ENCODE measurements around the gene MRPS2. TPM values are rescaled to one million over a fixed set of nuclear protein-coding genes. Genes with fewer than 3 reads are reported as not detected.

Gene MRPS2
- total RNA-seq, 1 experiment from 2014 or later = 81.0 TPM

DNA sequence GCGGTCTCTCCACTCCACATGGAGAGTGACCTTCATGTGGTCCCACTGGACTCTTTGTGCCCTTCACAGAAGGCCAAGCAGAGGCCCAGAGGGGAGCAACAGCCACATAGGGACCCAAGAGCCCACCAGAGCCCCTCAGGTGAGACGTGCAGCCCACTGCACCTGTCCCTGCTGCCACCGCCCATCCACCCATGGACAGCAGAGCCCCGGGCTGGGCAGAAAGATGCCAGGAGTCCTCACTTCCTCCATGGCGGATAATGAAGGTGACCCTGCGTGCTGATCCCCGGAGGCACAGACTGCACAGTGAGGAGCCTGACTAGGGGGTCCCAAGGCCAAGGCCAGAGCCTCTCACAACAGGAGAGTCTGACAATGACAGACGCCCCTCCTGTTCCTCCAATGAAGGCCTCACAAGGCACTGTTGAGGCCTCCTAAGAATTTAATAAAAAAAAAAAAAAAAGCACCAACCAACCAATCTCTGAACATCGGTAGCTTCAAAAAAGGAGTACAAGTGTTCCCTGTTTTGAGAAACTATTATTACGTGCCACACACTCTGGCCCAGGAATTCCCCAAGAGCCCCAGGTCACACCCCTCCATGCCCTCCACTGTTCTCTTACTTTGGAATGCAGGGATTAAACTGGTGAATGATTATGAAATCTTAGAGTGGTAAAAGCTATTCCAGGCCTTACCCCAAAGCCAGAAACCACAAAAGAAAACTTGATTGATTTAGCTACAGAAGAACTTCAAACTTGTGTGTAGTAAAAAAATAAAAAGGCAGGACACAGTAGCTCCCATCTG lies 23.7 kb upstream of the MRPS2 start:
- DNase-seq = no peak
- no peak overlapping the region for H2BK20ac ChIP-seq (ENCODE audit: low read depth, low read length, poor library complexity, severe bottlenecking)
- H4K8ac ChIP-seq (replicated peaks; ENCODE audit: insufficient read length, low read depth, low read length) = no peak overlapping the region
- H3T11ph ChIP-seq (ENCODE audit: low read length) = no peak overlapping the region
- H3K4me1 Mint-ChIP-seq = peaks cover 11 to 22% of the 10 kb centered on the region in 2 experiments
- no peak overlapping the region for H2BK15ac ChIP-seq (ENCODE audit: low read depth, low read length)
- H2BK12ac ChIP-seq (ENCODE audit: insufficient read length, low read depth, low read length) = no peak overlapping the region
- no peak for TF ChIP-seq CTCF (conservative IDR thresholded peaks at IDR 0.05)
- H2AFZ ChIP-seq (ENCODE audit: low read length) = no peak overlapping the region
- H3K27me3 ChIP-seq (ENCODE audit: insufficient read depth, low read length) = no peaks in the 10 kb centered on the region
- no peak overlapping the region for H4K91ac ChIP-seq (ENCODE audit: insufficient read length, low read depth, low read length)
- WGBS (ENCODE audit: extremely low coverage, insufficient read length, low lambda C conversion rate) = no CpG with 5 or more reads among the region's 10 CpGs
- peaks cover 2% of the 10 kb centered on the region; the same call in 1 of the 2 replicates for H3K4me1 ChIP-seq (ENCODE audit: insufficient read depth, low read length)
- no peak overlapping the region for H3K4ac ChIP-seq (ENCODE audit: low read depth, low read length)
- no peak overlapping the region for H2AK5ac ChIP-seq (ENCODE audit: insufficient read length, low read length)
- H4K5ac ChIP-seq (ENCODE audit: insufficient read length, low read depth, low read length) = no peak overlapping the region
- H3K4me2 ChIP-seq (ENCODE audit: insufficient read depth, insufficient read length, low read length) = no peak overlapping the region
- H3K14ac ChIP-seq (ENCODE audit: insufficient read depth, low read length) = no peak overlapping the region
- no peak overlapping the region for H3K18ac ChIP-seq (ENCODE audit: insufficient read length, low read depth, low read length)
- H3K36me3 Mint-ChIP-seq (ENCODE audit: insufficient read depth in 1 of 3, low read depth in 3 of 3) = peaks cover 0 to 1% (median 0%) of the 10 kb centered on the region in 3 experiments; a peak in 1 of 7 replicates
- no peak overlapping the region for H3K27ac Mint-ChIP-seq
- no peak overlapping the region for H3K27ac ChIP-seq (ENCODE audit: insufficient read length, low read depth, low read length)
- no peak overlapping the region for H3K56ac ChIP-seq (ENCODE audit: insufficient read length, low read depth, low read length)
- no peak overlapping the region for H3K23ac ChIP-seq (ENCODE audit: insufficient read length, low read depth, low read length)
- peaks cover 3% of the 10 kb centered on the region for H3K79me1 ChIP-seq (ENCODE audit: insufficient read depth, low read depth, low read length, poor library complexity, severe bottlenecking)
- H3K9me3 ChIP-seq (ENCODE audit: control insufficient read depth, low read depth, low read length) = no peaks in the 10 kb centered on the region
- H2BK120ac ChIP-seq (ENCODE audit: low read depth, low read length, poor library complexity, severe bottlenecking) = no peak overlapping the region
- no peaks in the 10 kb centered on the region; a peak in 1 of 5 replicates for H3K9me3 Mint-ChIP-seq
- H2BK5ac ChIP-seq (ENCODE audit: insufficient read length, low read length) = no peak overlapping the region
- no peaks in the 10 kb centered on the region; the same call in none of the 2 replicates for H3K27me3 Mint-ChIP-seq (ENCODE audit: low read depth)
- no peaks in the 10 kb centered on the region for H4K20me1 ChIP-seq (ENCODE audit: control insufficient read depth, insufficient read depth, insufficient read length)
- no peak overlapping the region for H3K4me3 Mint-ChIP-seq
- H3K23me2 ChIP-seq (ENCODE audit: insufficient read length, low read depth, low read length, poor library complexity, severe bottlenecking) = peaks cover 6% of the 10 kb centered on the region
- H3K79me2 ChIP-seq (ENCODE audit: insufficient read depth, low read length) = no peaks in the 10 kb centered on the region
- H3K9ac ChIP-seq (ENCODE audit: extremely low read depth, insufficient read length, low read length) = no peak overlapping the region

Measured in H9 (cell line).